ENCODE data around the gene FAM161A.
A peak's percentile ranks its signal among the peaks of the same experiment; 100 is the strongest.
"Not testable (repeated sequence)": the region's sequence is repeated elsewhere in the genome, so short reads cannot be mapped to it uniquely, and the experiment has no call there.

Gene FAM161A

DNA sequence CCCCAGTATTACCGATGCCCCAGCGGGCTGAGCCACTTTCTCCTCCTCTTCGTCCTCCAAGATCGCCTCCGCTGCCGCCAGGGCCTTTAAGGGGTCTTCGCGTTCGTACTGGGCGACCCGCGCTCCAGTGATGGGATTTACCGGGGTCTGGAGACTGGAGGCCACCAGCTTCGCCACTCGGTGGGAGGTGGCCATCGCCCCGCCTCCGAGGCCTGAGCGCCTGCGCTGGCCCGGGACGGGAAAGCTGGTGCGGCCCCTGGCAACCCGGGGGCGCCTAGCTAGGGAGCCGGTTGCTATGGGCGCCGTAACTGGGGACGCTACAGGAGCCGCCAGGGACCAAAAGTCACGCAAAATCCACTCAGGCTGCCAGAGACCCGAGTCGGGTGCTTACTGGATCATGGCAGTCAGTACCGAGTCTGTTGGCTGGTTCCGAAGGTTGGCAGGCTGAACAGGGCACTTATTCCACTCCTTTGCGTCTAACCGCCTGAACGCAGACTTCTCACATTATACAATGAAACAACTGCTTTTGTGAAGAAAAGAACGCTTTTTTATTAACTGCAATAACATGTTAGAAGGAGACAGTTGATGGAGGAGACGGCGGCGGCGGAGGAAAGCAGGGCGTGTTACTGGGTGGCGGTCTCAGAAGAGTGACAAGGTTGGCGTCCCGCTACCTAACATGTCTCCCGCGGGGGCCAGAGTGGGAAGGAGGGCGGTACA, at the start of gene FAM161A:
TSS of gene FAM161A (minus strand) at position 214 of the 717 bp plus-strand sequence. CDS start at position 195, 19 bp downstream.
- DNase-seq (ENCODE audit: low read depth, low spot score), result peak; percentile 42

DNA sequence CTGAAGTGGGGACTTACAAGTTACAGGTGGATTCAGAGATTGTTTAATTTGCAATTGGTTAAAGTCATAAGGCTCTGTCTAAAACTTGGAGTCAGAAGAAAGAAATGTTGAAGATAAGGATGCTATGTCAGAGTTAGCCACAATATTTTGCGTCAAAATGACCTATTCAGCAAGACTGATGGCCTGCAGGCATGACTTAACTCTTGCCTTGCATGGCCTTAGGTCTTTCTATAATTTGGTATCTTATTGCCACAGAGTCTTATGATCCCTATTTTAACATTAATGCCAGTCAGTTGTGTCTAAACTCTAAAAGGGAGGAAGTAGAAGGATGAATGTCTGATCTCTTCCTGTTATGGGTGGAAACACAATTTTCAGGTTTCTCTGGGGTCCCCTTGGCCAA, 46.4 kb upstream of the FAM161A start:
- no peak for DNase-seq (ENCODE audit: low read depth, low spot score)

- DNase-seq (ENCODE audit: low read depth, low spot score), result no peak
These were observed 45.0 kb upstream of the FAM161A start for GRCh38 chr2:61898810-61899209.

- DNase-seq (ENCODE audit: low read depth, low spot score), result peak; percentile 84
These were observed 34.6 kb upstream of the FAM161A start, which contains the start of gene CCT4 for GRCh38 chr2:61888267-61889055. Gene CCT4 (minus strand): TSS chr2:61888656. CDS start chr2:61888507, 149 bp downstream.

DNA sequence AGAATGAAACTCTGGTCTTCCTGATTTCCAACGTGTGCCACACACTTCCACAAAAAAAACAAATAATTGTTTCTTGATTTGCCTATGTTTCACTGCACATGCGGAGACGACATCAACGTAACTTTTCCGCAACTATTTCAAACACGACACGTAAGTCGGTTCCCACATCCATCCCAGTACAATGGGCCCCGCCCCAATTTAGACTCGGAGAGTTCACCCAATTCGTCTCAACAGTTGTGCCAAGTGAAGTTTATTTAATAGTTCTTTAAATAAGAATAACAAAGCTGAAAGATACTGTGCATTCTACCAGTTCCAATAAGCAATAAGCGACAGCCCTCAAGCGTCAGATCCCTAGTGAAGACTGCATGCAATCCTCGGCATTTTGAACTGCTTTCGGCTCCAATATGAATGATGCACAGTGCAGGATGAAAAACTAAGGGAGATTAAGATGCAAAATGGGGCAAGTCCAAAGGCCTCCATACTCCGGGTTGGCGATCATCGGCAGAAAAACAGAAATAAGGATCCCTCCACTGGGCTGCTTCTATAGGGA, 33.9 kb upstream of the FAM161A start:
- DNase-seq (ENCODE audit: low read depth, low spot score), result no peak

DNA sequence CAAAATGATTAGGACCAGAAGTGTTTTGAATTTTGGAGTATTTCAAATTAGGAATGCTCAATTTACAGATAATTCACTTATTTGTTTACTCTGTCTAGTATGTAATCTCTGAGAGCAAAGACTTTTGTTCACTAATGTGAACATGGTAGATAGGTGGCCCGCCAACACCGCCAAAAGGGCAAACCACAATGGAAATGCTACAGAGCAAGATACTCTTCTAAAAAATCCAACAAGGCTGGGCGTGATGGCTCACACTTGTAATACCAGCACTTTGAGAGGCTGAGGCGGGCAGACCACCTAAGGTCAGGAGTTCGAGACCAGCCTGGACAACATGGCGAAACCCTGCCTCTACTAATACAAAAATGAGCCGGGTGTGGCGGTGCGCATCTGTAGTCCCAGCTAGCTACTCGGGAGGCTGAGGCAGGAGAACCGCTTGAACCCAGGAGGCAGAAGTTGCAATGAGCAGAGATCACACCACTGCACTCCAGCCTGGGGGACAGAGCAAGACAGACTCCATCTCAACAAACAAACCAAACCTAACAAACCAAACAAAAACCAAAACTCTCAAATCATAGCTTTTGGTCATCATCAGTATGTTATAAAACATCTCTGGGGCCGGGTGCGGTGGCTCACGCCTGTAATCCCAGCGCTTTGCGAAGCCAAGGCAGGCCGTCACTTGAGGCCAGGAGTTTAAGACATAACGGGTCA, 32.2 kb upstream of the FAM161A start:
- DNase-seq (ENCODE audit: low read depth, low spot score), result no peak

- DNase-seq (ENCODE audit: low read depth, low spot score), result no peak
These were observed 29.0 kb upstream of the FAM161A start for GRCh38 chr2:61882850-61883249.

- not testable (repeated sequence) for DNase-seq (ENCODE audit: low read depth, low spot score)
These were observed 25.5 kb upstream of the FAM161A start for GRCh38 chr2:61879351-61879750.

DNA sequence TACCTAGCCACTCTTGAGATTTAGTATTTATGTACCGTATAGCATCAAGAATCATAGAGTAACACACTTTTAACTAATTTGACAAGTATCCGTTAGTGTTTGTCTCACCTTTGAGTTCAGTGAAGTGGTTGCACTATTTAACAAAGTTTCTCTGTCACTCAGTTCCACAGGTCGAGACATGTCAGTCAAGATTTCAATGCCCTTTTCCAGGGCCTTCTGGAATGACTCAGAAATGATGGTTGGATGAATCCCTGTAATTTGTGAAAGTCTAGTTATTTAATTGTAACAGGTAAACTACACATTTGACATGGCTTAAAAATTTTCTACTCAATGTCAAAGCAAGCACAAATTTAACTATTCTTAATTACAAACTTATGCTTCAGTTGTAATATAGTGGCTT, 24.9 kb upstream of the FAM161A start:
- no peak for DNase-seq (ENCODE audit: low read depth, low spot score)

DNA sequence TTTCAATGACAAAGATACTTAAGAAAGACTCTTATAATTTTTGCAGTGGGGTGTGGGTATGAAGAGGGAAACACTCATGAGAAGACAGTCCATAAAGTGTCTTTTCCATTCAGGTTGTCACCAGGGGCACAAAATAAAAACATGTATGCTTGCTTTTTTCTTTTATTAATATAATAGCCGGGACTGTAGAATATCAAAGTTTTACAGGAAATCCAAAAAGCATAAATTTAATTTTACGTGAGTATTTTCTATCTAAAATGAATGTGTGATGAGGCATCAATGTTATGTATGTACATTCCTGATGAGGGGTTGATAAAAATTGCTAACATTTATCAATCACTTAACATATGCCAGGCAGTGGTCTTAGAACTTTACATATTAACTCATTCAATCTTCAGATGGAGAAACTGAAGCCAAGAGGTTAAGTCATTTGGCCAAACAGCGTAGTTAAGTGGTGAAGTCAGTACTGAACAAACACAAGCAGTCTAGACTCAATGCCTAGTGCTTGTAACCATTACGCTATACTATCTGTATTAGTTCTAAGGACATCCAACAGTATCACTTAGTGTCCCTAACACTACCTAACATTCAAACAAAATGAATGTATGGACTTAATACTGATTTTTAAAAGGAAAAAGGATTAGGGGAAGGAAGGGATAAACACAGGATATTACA, 23.8 kb upstream of the FAM161A start:
- no peak for DNase-seq (ENCODE audit: low read depth, low spot score)

DNA sequence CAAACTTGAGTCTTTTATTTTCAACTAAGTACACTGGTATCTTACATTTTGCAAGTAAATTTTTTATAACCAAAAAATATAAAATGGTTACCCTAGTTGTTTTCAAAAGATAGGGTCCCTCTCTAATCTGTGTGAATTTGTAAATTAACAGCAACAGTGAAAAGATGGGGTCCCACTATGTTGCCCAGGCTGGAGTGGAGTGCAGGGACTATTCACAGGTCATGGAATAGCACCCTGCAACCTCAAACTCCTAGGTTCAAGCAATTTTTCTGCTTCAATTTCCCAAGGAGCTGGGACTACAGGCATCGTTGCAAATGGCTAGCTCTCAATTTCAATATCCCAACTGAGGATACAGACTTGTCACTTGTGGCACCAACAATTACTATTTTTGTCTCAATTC, 22.5 kb upstream of the FAM161A start:
- no peak for DNase-seq (ENCODE audit: low read depth, low spot score)

DNA sequence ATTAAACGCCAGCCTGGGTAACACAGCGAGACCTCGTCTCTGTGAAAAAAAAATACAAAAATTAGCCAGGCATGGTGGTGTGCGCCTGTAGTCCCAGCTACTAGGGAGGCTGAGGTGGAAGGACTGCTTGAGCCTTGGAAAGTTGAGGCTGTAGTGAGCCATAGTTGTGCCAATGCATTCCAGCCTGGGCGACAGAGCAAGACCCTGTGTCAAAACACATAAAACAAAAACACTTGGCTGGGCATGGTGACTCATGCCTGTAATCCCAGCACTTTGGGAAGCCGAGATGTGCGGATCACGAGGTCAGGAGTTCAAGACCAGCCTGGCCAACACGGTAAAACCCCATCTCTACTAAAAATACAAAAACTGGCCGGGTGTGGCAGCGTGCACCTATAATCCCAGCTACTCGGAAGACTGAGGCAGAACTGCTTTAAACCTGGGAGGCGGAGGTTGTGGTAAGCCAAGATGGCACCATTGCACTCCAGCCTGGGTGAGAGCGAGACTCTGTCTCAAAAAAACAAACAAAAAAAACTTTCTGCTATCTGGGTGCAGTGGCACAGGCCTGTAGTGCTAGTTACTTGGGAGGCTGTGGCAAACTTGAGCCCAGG, 12.7 kb upstream of the FAM161A start:
- DNase-seq (ENCODE audit: low read depth, low spot score), result not testable (repeated sequence)

DNA sequence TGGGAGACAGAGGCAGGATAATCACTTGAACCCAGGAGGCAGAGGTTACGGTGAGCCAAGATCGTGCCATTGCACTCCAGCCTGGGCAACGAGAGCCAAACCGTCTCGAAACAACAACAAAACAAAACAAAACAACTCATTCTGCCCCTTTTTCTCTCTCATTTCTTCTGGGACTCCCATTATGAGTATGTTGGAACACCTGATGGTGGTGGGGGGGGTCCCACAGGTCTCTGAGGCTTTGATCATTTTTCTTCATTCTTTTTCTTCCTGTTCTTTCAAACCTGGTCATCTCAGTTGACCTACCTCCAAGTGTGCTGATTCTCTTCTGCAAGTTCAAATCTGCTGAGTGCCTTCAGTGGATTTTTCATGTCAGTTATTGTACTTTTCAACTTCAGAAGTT, 8.2 kb upstream of the FAM161A start:
- no peak for DNase-seq (ENCODE audit: low read depth, low spot score)

GRCh38 chr2:61857224-61857623, 3.4 kb upstream of the FAM161A start:
- no peak for DNase-seq (ENCODE audit: low read depth, low spot score)

DNA sequence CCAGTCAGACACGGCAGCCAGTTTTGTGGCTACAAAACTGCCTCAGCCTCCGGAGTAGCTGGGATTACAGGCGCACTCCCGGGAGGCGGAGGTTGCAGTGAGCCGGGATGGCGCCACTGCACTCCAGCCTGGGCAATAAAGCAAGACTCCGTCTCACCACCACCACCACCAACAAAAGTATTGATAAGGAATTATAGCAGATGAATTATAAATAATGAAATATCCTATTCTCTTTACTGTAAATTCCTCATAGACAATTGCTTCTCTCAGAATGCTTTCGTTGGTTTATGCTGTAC, 1.4 kb upstream of the FAM161A start:
- no peak for DNase-seq (ENCODE audit: low read depth, low spot score)

GRCh38 chr2:61854564-61855317, 881 bp upstream of the FAM161A start:
- DNase-seq (ENCODE audit: low read depth, low spot score), result peak; percentile 87

- no peak for DNase-seq (ENCODE audit: low read depth, low spot score)
These were observed 594 bp downstream of the FAM161A start for GRCh38 chr2:61853086-61853846.

DNA sequence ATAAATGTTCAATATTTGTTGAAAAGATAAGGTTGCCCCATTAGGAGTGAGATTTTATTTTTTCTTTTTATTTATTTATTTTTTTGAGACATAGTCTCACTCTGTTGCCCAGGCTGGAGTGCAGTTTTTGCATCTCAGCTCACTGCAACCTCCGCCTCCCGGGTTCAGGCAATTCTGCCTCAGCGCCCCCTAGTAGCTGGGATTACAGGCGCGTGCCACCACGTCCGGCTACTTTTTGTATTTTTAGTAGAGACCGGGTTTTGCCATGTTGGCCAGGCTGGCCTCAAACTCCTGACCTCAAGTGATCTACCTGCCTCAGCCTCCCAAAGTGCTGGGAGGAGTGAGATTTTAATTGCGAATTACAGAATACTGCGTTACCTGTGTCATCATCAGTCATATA, 2.6 kb downstream of the FAM161A start:
- DNase-seq (ENCODE audit: low read depth, low spot score), result not testable (repeated sequence)

DNA sequence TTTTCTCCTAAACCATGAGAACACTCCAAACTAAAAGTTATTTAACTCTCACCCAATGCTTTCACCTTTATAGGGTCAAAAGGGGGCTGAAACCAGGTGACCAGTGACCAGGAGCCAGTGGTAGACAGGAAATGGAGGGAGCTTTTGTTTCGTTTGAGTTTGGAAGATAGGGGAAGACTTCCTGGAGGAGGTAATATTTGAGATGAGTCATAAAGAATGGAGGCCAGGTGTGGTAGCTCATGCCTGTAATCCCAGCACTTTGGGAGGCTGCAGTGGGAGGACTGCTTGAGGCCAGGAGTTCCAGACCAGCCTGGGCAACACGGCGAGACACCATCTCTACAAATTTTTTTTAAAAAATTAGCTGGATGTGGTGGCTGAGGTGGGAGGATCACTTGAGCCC, 8.5 kb downstream of the FAM161A start:
- no peak for DNase-seq (ENCODE audit: low read depth, low spot score)

DNA sequence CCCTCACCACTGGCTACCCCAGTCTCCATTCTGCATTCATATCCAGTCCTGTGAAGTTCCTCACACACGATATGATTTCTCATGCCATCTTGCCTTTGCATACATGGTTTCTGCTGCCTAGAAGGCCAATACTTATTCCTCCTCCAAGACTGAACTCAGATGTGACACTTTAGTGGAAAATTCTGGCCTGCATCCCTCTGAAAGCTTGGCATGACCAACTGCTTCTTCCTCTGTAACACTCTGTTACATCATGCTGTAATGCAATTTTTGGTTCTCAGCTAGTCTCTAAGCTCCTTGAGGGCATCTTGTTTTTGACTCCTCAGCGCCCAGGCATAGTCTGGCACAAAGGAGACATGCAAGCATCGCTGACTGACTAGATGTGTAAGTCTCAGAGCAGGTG, 12.6 kb downstream of the FAM161A start:
- no peak for DNase-seq (ENCODE audit: low read depth, low spot score)

Measured in activated CD4-positive, CD25-positive, alpha-beta regulatory T cell treated with anti-CD3 and anti-CD28 coated beads, Interleukin-2, amount 50 U/mL, for 16 hours (primary cell).